Measurements from ENCODE around the gene IQSEC3. TPM values are rescaled to one million over a fixed set of nuclear protein-coding genes. Genes with fewer than 3 reads are reported as not detected.

The IQSEC3 gene
- total and polyA plus RNA-seq, 2 of the 13 experiments (the other 11 are each of a cell fraction or from before 2014, with no cell fraction given), result not detected

GRCh38 chr12:153080-153746, 86.6 kb downstream of the IQSEC3 start (continued):
- TF ChIP-seq ZNF558 (CRISPR knock-in tag; IDR thresholded peaks at IDR 0.05; ENCODE audit: borderline replicate concordance) (no peak), JUNB (CRISPR knock-in tag; IDR thresholded peaks at IDR 0.05; ENCODE audit: borderline replicate concordance) (no peak), IKZF1 (IDR thresholded peaks at IDR 0.05) (no peak), TEF (CRISPR knock-in tag; IDR thresholded peaks at IDR 0.05) (no peak), ZFP41 (CRISPR knock-in tag; IDR thresholded peaks at IDR 0.05; ENCODE audit: borderline replicate concordance) (no peak), STAG1 (CRISPR knock-in tag; IDR thresholded peaks at IDR 0.05) (peak; percentile 87), ZNF326 (CRISPR knock-in tag; IDR thresholded peaks at IDR 0.05; ENCODE audit: borderline replicate concordance) (no peak), ZNF607 (CRISPR knock-in tag; IDR thresholded peaks at IDR 0.05; ENCODE audit: borderline replicate concordance) (no peak), NONO (IDR thresholded peaks at IDR 0.05) (no peak), NONO (CRISPR knock-in tag; conservative IDR thresholded peaks at IDR 0.05) (0 out of 2 replicates have a peak, but pooled peaks have one; percentile 20), ZSCAN5A (CRISPR knock-in tag; IDR thresholded peaks at IDR 0.05; ENCODE audit: borderline replicate concordance) (0 out of 2 replicates have a peak, but pooled peaks have one; percentile 24), ZNF770 (CRISPR knock-in tag; IDR thresholded peaks at IDR 0.05) (no peak), THYN1 (CRISPR knock-in tag; IDR thresholded peaks at IDR 0.05; ENCODE audit: borderline replicate concordance, low read depth) (no peak), ZNF7 (CRISPR knock-in tag; IDR thresholded peaks at IDR 0.05) (no peak), FOXK1 (CRISPR knock-in tag; IDR thresholded peaks at IDR 0.05; ENCODE audit: borderline replicate concordance, low read depth) (no peak), ZNF263 (CRISPR knock-in tag; IDR thresholded peaks at IDR 0.05) (peak; percentile 87), ARID5B (CRISPR knock-in tag; IDR thresholded peaks at IDR 0.05) (0 out of 2 replicates have a peak, but pooled peaks have one; percentile 20), PHF5A (CRISPR knock-in tag; IDR thresholded peaks at IDR 0.05; ENCODE audit: low read depth, unreplicated experiment) (no peak), ZNF749 (CRISPR knock-in tag; IDR thresholded peaks at IDR 0.05; ENCODE audit: borderline replicate concordance) (no peak), ZNF205 (CRISPR knock-in tag; IDR thresholded peaks at IDR 0.05) (no peak), ZNF292 (CRISPR knock-in tag; IDR thresholded peaks at IDR 0.05; ENCODE audit: borderline replicate concordance, low read depth) (peak; percentile 27; the same call in 1 of the 2 replicates)
